B cell (primary cell): Measurements from ENCODE around the gene ARHGAP15. TPM values are rescaled to one million over a fixed set of nuclear protein-coding genes. Genes with fewer than 3 reads are reported as not detected.

Source experiments
- ATAC-seq: fragments of 200-7000 bp; cut with Tn5 transposase; one replicate; pipeline ENCODE4 v1.10.0; 2021; ENCODE audit warnings: low read depth, mild to moderate bottlenecking, moderate number of reproducible peaks, moderate library complexity
- CTCF ChIA-PET: fragments of 350-600 bp; sonication (Branson Sonifier 250); formaldehyde crosslinking; loops from one replicate; lab custom pipeline; 2021; ENCODE audit warnings: antibody characterized with exemption, inconsistent platforms; lab: Charles Lee
- POLR2A ChIA-PET: fragments of 350-600 bp; sonication (Branson Sonifier 250); formaldehyde crosslinking; loops from one replicate; lab custom pipeline; 2021; ENCODE audit warnings: antibody characterized with exemption; lab: Charles Lee
- DNase-seq: peaks from one replicate; pipeline ENCODE4 v3.0.0; 2013
- H2AFZ ChIP-seq: 2 replicates; pipeline ENCODE4 v1.6.1; 2012; ENCODE audit warnings: mild to moderate bottlenecking, low read depth, low read length; ENCODE audit not compliant: insufficient read depth, poor library complexity, severe bottlenecking
- H3K27ac ChIP-seq, 2 donors: 1 replicate in 1 of 2; 2 replicates in 1 of 2; pipeline ENCODE4 v1.5.1; 2012 to 2013; ENCODE audit warnings: low read length in 2 of 2, mild to moderate bottlenecking in 2 of 2, moderate library complexity in 1 of 2
- H3K27me3 ChIP-seq, 4 experiments: fragments of 200-600 bp in 1 of 4; sonication (generic) in 1 of 4; replicated peaks in 1 of 4; 1 replicate in 2 of 4; 2 replicates in 2 of 4; pipeline versions ENCODE4 v1.6.1 to v1.7.0; 2013 to 2016; ENCODE audit warnings: low read length in 3 of 4, mild to moderate bottlenecking in 2 of 4, mixed read lengths in 1 of 4, moderate library complexity in 1 of 4; ENCODE audit not compliant: insufficient read depth in 4 of 4, control insufficient read depth in 3 of 4; ENCODE audit errors: control extremely low read depth in 1 of 4
- H3K36me3 ChIP-seq, 2 experiments: replicated peaks in 1 of 2; 1 replicate in 1 of 2; 2 replicates in 1 of 2; pipeline versions ENCODE4 v1.6.1 to v1.7.1; 2013; ENCODE audit warnings: low read length in 1 of 2; ENCODE audit not compliant: insufficient read depth in 2 of 2, control insufficient read depth in 1 of 2; ENCODE audit errors: control extremely low read depth in 1 of 2, extremely low read depth in 1 of 2
- H3K4me1 ChIP-seq, 2 donors: fragments of 200-600 bp in 1 of 2; sonication (generic) in 1 of 2; 1 replicate in 1 of 2; 2 replicates in 1 of 2; pipeline versions ENCODE4 v1.5.1 to v1.6.1; 2013 to 2017; ENCODE audit warnings: low read length in 2 of 2; ENCODE audit not compliant: control insufficient read depth in 2 of 2, insufficient read depth in 2 of 2
- H3K4me2 ChIP-seq: replicated peaks from 2 replicates; pipeline ENCODE3; 2012; ENCODE audit warnings: mild to moderate bottlenecking, low read depth, low read length; ENCODE audit not compliant: poor library complexity, severe bottlenecking
- H3K4me3 ChIP-seq, 5 experiments: fragments of 200-600 bp in 1 of 5; sonication (generic) in 1 of 5; 1 replicate in 3 of 5; 2 replicates in 2 of 5; pipeline versions ENCODE4 v1.5.1 to v1.7.0; 2011 to 2016; ENCODE audit warnings: low read length in 4 of 5, mild to moderate bottlenecking in 4 of 5, low read depth in 2 of 5, control low read depth in 1 of 5, moderate library complexity in 1 of 5; ENCODE audit not compliant: insufficient read depth in 1 of 5; ENCODE audit errors: control extremely low read depth in 1 of 5, extremely low read depth in 1 of 5
- H3K79me2 ChIP-seq: fragments of 200-600 bp; sonication (generic); one replicate; pipeline ENCODE4 v1.6.0; 2016; ENCODE audit warnings: low read length; ENCODE audit not compliant: control insufficient read depth, insufficient read depth
- H3K9ac ChIP-seq: fragments of 200-600 bp; sonication (generic); 2 replicates; pipeline ENCODE4 v1.6.1; 2017; ENCODE audit warnings: mild to moderate bottlenecking, low read length, moderate library complexity
- H3K9me3 ChIP-seq, 3 donors: one replicate each; pipeline versions ENCODE4 v1.6.1 to v1.7.1; 2013; ENCODE audit warnings: low read length in 2 of 3; ENCODE audit not compliant: control insufficient read depth in 2 of 3, insufficient read depth in 1 of 3; ENCODE audit errors: control extremely low read depth in 1 of 3
- H4K20me1 ChIP-seq: 2 replicates; pipeline ENCODE4 v1.6.0; 2012; ENCODE audit warnings: mild to moderate bottlenecking, low read length; ENCODE audit not compliant: insufficient read depth, control insufficient read depth, poor library complexity, severe bottlenecking
- H3K27ac Mint-ChIP-seq: one replicate; pipeline ENCODE4 v1.8.0; 2021; ENCODE audit warnings: mixed read lengths
- H3K27me3 Mint-ChIP-seq: one replicate; pipeline ENCODE4 v1.8.0; 2021; ENCODE audit warnings: mixed read lengths
- H3K4me1 Mint-ChIP-seq: one replicate; pipeline ENCODE4 v1.8.0; 2021; ENCODE audit warnings: mixed read lengths
- H3K4me3 Mint-ChIP-seq: one replicate; pipeline ENCODE4 v1.8.0; 2021; ENCODE audit warnings: mixed read lengths
- H3K9me3 Mint-ChIP-seq: one replicate; pipeline ENCODE4 v1.8.0; 2022; ENCODE audit warnings: mixed read lengths; ENCODE audit not compliant: insufficient read depth
- CTCF ChIP-seq: fragments of 200-600 bp; IDR thresholded peaks from one replicate; pipeline ENCODE4 v1.8.0; 2022; ENCODE audit warnings: antibody characterized with exemption, mild to moderate bottlenecking
- EZH2 ChIP-seq: IDR thresholded peaks from 2 replicates; pipeline ENCODE4 v1.6.1; 2012; ENCODE audit warnings: borderline replicate concordance, low read depth, mild to moderate bottlenecking, moderate library complexity, low read length; ENCODE audit not compliant: insufficient read depth, poor library complexity, severe bottlenecking
- WGBS: methylation state at CpG from one replicate; pipeline ENCODE4 v1.1.5; 2013; ENCODE audit warnings: missing lambda C conversion rate; ENCODE audit not compliant: insufficient coverage; 5-methylcytosine and 5-hydroxymethylcytosine counted together
- intact Hi-C: fragments of 100-400 bp; cut with micrococcal nuclease; formaldehyde crosslinking; loops from one replicate; pipeline ENCODE4 v1.10.0; 2022
- polyA plus RNA-seq: library from polyadenylated mRNA; depleted of rRNA; stranded (reverse); fragments of >200 nt; gene quantifications from 2 replicates; pipeline ENCODE4 v1.2.3, GENCODE V29; 2012
- total RNA-seq, 2 donors: library from RNA; stranded (reverse); fragments of 120-200 nt in 1 of 2; gene quantifications; 1 replicate in 1 of 2; 2 replicates in 1 of 2; pipeline versions ENCODE4 v1.2.3 to v1.2.4, GENCODE V29; 2013 to 2022

Gene ARHGAP15
- total and polyA plus RNA-seq, 2 donors (not counting 1 experiment from before 2014, with no cell fraction given) = 58.6 to 187 TPM

GRCh38 chr2:143182649-143183048, 53.4 kb downstream of the ARHGAP15 start:
- peak overlapping the region in 1 of 2 donors; percentile 8 for H3K27ac ChIP-seq
- CTCF ChIA-PET = interaction anchor here (1.2 to 4.9 kb wide), 4 partner anchors 17 to 71 kb away, joined by 3 to 19 read pairs (median 6); no protein-coding TSS in a partner anchor
- no peak overlapping the region for H3K9ac ChIP-seq
- WGBS = 100% methylated on average over 1 of the region's 2 CpGs
- H3K36me3 ChIP-seq = peaks cover 0 to 9% of the 10 kb centered on the region in 2 experiments
- peaks cover 69% of the 10 kb centered on the region for H3K4me1 Mint-ChIP-seq
- H3K4me1 ChIP-seq = peaks cover 13 to 21% of the 10 kb centered on the region in 2 donors
- H3K27me3 Mint-ChIP-seq = no peaks in the 10 kb centered on the region
- H4K20me1 ChIP-seq = peaks cover 13% of the 10 kb centered on the region
- H3K79me2 ChIP-seq = peaks cover 98% of the 10 kb centered on the region
- intact Hi-C loops = no loop called here
- H3K4me3 Mint-ChIP-seq = no peak overlapping the region
- H3K9me3 ChIP-seq = peaks cover 2 to 5% (median 4%) of the 10 kb centered on the region in 3 donors
- no peak for DNase-seq
- POLR2A ChIA-PET = no interaction called here
- no peak for ATAC-seq
- no peak overlapping the region for H2AFZ ChIP-seq
- H3K27ac Mint-ChIP-seq = peak overlapping the region; percentile 52
- H3K27me3 ChIP-seq = no peaks in the 10 kb centered on the region
- H3K4me2 ChIP-seq = no peak overlapping the region
- peaks cover 3% of the 10 kb centered on the region for H3K9me3 Mint-ChIP-seq
- no peak overlapping the region for H3K4me3 ChIP-seq
- TF ChIP-seq CTCF (no peak), EZH2 (no peak)

- H3K4me3 Mint-ChIP-seq = peak overlapping the region; percentile 26
Measured at GRCh38 chr2:143183804-143184463, 54.7 kb downstream of the ARHGAP15 start.

More at GRCh38 chr2:143183804-143184463, 54.7 kb downstream of the ARHGAP15 start:
- Histone ChIP-seq H3K4me3 (no peak overlapping the region), H3K36me3 (peaks cover 0 to 11% of the 10 kb centered on the region in 2 experiments), H3K9ac (no peak overlapping the region), H2AFZ (no peak overlapping the region), H3K27me3 (no peaks in the 10 kb centered on the region), H3K4me2 (no peak overlapping the region), H4K20me1 (peaks cover 13% of the 10 kb centered on the region), H3K27ac (no peak overlapping the region), H3K9me3 (peaks cover 2 to 5% (median 4%) of the 10 kb centered on the region in 3 donors), H3K79me2 (peaks cover 92% of the 10 kb centered on the region), H3K4me1 (peaks cover 4 to 12% of the 10 kb centered on the region in 2 donors)
- H3K4me1 Mint-ChIP-seq = peaks cover 62% of the 10 kb centered on the region
- 84% methylated on average over 5 of the region's 5 CpGs for WGBS
- DNase-seq (no peak), ATAC-seq (no peak)
- peaks cover 3% of the 10 kb centered on the region for H3K9me3 Mint-ChIP-seq
- H3K27me3 Mint-ChIP-seq = no peaks in the 10 kb centered on the region
- intact Hi-C loops = loop anchor here (2.0 kb wide), 1 partner anchor 17 kb away; no protein-coding TSS in a partner anchor
- peak overlapping the region; percentile 68 for H3K27ac Mint-ChIP-seq
- CTCF ChIA-PET = interaction anchor here (1.2 to 4.9 kb wide), 7 partner anchors 15 to 149 kb away, joined by 3 to 19 read pairs (median 6); no protein-coding TSS in a partner anchor
- TF ChIP-seq EZH2 (no peak), CTCF (no peak)
- POLR2A ChIA-PET = no interaction called here
